Islet of Langerhans (tissue), 1 donor: ENCODE measurements around the gene CEP97.
"Not testable (repeated sequence)": the region's sequence is repeated elsewhere in the genome, so short reads cannot be mapped to it uniquely, and the experiment has no call there.

Source experiments
- FAIRE-seq: peaks from one replicate; lab custom pipeline; 2011; peaks lifted over from hg19 to GRCh38; lab: Jason Lieb, UNC

CEP97 gene

DNA sequence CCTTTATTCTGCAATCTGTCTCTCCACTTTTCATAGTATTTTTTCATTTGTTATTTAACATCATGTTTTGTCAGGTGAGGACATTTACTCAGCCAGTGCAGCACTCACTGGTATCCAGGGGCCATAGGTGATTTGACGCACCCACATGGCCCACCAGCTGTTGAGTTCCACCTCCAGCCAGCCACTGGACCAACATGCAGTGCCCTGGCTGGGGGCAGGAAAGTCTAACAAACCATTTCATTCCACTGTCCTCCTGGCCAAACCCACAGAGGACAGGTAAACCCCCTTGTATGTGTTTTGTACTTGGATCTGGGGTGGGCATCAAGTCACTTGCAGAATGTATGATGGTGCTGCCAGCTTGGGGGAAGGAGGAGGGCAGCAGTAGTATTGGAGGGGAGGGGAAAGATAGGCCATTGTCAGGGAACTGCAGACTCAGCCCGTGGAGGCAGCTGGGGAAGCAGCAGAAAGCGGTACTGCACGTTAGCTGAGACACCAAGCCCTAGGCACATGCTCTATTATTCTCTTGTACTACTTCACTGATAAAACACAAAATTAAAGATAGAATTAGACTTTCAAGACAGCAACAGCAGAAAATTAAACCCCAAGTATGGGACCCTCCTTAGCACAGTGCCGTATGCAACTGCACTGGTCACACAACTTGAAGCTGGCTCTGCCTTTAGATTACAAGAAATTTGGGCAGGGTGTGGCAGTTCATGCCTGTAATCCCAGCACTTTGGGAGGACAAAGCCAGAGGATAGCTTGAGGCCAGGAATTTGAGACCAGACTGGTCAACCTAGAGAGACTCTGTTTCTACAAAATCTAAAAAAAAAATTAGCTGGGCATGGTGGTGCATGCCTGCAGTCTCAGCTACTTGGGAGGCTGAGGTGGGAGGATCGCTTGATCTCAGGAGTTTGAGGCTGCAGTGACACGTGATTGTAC lies 22.4 kb upstream of the CEP97 start:
- no peak for FAIRE-seq

GRCh38 chr3:101702726-101703125 lies 21.7 kb upstream of the CEP97 start:
- no peak for FAIRE-seq

DNA sequence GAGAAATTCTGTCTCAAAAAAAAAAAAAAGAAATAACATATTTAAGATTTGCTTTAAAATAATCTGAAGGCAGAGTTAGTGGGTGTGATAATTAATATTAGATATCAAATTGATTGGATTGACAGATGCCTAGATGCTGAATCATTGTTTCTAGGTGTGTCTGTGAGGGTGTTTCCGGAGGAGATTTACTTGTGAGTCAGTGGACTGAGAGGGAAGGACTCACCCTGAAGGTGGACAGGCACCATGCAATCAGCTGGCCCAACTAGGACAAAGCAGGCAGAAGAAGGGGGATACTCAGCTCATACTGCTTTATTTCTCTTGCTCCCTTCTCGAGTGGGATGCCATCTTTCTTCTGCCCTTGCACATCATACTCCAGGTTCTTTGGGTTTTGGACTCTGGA lies 21.2 kb upstream of the CEP97 start:
- FAIRE-seq, result no peak

DNA sequence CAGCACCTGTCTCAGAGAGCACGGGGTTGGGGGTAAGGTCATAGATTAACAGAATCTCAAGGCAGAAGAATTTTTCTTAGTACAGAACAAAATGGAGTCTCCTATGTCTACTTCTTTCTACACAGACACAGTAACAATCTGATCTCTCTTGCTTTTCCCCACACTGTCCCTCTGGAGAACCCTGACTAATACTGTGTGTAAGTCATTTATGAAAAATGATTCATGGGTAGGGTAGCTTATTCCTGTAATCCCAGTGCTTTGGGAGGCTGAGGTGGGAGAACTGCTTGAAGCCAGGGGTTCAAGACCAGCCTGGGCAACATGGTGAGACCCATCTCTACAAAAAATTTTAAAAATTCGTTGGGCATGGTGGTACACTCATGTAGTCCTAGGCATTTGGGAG lies 19.8 kb upstream of the CEP97 start:
- FAIRE-seq, result not testable (repeated sequence)

DNA sequence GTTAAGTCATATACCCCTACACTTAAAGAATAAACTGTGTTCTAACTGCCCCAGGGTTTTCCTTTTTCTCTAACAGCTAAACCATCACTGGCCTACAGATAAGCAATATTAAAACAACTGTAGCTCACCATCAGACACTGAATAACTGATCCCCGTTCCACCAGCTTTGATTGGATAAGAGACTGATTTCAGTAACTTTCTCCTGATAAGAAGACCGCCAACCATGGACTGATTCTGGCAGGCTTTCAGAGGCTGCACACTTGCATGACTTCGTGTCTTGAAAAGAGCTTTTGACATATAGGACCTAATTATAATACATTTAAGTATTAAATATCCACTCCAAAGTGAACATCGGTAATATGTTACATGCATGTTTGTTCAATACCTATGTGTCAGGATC lies 15.3 kb upstream of the CEP97 start:
- no peak for FAIRE-seq

DNA sequence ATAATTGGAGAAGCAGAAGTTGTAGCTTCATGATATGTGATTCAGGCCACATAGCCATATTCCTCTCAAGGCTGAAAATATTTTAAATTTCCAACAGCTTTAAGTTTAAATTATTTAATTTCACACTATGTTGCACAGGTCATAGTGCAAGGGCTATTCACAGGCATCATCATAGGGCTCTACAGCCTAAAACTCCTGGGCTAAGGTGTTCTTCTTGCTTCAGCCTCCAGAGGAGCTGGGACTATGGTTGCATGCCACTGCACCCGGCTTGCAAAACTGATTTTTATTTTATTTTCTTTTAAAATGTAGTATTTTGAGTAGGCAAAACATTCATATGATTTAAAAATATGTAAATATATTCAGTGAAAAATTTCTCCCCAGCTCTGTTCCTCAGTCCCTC lies 6.0 kb upstream of the CEP97 start:
- FAIRE-seq, result no peak

DNA sequence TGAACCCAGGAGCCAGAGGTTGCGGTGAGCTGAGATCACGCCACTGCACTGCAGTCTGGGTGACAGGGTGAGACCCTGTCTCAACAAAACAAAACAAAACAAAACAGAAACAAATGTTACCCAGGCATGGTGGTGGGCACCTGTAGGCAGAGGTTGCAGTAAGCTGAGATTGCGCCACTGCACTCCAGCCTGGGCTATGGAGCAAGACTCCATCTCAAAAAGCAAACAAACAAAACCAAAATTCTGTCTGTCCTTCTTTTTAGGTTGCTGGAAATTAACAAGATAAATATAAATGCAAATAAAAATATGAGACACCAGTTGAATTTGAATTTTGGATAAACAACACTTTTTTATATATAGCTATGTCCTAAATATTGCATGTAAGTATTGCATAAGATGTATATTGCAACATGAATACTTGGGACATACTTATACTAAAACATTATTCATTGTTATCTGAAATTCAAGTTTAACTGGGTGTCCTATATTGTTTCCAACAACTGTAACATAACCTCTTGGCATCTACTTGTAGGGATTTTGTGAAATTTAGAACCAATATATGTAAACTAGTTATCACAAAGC lies 4.7 kb upstream of the CEP97 start:
- FAIRE-seq, result no peak

DNA sequence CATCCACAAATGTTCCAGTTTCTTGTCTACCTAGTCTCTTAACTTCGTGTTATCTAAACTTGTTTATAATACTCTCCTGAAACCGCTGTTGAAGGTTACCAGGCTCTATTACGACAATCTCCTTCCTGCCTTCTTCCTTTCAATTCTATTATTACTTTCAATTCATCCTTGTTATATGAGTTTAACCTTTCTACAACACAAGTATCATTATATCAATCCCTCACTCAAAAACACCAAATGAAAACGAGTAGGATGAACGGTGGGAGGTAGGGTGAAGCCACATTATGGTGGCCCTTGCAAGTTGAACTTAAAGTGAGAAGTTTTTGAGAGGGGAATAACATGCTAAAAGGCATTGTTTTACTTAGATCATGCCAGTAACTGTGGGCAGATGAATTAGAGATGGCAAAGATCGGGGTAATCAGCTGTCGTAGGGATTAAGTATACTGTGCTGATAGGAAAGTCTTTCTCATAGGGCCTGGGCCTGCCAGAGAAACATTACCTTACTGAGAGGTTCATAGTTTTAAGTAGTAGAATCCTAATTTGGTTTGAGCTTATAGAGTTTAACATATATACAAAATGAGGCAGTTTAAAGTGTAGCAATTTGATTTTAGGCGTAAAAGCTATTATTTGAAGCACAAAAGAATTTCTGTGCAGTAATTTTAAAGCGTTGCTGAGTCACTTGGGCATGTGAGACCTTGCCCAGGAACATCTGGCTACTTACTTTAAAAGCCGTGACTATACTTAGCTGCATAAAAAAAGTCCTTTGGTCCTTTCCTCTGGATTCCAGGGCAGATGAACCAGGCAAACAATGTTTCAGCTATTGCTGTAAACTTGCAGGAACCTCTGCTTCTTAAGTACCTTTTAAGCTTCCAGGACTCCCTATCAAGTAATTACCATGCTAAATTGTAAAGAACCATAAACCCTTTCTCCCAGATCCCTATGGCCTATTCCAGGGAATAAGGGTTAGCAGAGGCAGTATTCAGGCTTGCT lies 3.3 kb upstream of the CEP97 start:
- no peak for FAIRE-seq

- no peak for FAIRE-seq
Measured at GRCh38 chr3:101722394-101723173, 1.8 kb upstream of the CEP97 start.

DNA sequence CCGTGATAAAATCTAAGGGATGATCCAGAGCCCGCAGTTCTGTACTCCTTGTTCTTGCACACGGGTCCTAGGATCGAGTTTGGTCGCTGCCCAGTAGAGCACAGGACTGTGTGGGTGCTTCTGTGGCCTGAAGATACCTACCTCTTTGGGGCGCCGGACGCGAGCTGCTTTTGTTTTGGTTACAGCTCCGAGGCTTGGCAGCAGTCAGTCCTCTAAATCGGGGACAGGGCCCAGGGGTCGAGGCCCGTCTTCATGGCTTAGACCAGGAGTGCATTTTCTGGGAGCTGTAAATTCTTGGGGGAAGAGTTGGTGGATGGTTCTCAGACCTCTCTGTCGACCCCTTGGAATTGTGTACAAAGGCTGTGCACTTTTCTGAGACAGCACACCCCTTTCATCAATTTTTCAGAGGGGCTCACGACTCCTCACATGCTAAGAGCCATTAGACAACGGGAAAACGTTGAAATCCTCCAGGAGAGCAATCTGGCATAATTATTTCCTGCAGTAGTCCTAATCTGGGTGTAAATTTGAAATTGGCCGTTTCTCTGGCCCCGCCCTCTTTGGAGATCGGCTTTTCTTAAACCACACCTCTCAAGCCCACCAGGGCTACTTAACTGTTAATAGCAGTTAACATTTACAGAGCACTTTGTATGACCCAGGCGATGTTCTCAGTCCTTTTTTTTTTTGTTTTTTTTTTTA lies 928 bp downstream of the CEP97 start:
- FAIRE-seq, result no peak

DNA sequence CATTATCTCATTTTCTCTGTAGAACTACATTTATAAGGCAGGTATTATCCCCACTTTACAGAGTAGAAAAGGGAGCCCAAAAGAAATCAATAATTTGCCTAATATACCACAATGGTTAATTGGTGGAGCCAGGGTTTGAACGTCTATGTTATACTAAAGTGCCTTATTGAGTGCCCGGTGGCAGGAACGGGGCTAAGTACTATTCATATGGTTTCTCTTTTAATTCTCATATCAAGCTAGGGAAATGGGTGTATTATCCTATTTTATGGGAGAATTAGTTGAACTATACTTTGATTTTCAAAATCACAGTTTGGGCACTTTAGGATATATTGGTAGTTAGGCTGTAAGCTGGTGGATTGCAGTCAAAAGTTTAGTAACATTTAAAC lies 1.5 kb downstream of the CEP97 start:
- no peak for FAIRE-seq

- FAIRE-seq, result no peak
Measured at GRCh38 chr3:101729586-101729985, 5.2 kb downstream of the CEP97 start.

- no peak for FAIRE-seq
Measured at GRCh38 chr3:101730839-101731238, 6.4 kb downstream of the CEP97 start.

DNA sequence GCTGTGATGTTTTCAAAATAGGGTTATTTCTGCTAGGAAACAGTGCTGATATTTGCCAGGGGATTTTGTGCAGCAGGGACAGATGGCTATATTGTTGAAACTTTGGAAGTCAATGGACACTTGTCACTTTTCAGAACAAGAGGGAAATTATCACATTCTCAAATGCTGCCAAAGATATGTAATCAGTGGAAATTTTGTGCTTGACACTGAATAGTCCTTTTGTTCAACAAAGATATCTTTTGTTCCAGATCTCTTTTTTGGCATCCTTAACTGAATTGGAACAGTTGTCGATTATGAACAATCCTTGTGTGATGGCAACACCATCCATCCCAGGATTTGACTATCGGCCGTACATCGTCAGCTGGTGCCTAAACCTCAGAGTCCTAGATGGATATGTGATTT lies 7.8 kb downstream of the CEP97 start:
- FAIRE-seq, result no peak

DNA sequence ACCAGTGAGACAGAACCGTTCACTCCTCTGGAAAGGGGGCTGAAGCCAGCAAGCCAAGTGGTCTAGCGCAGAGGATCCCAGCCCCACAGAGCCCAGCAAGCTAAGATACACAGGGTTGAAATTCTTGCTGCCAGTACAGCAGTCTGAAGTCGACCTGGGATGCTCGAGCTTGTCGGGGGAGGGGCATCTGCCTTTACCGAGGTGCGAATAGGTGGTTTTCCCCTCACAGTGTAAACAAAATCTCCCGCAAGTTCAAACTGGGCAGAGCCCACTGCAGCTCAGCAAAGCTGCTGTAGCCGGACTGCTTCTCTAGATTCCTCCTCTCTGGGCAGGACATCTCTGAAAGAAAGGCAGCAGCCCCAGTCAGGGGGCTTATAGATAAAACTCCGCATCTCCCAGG lies 11.4 kb downstream of the CEP97 start:
- no peak for FAIRE-seq

- FAIRE-seq, result not testable (repeated sequence)
Measured at GRCh38 chr3:101741914-101742313, 17.5 kb downstream of the CEP97 start.

- FAIRE-seq, result no peak
Measured at GRCh38 chr3:101744811-101745210, 20.4 kb downstream of the CEP97 start.

- FAIRE-seq, result not testable (repeated sequence)
Measured at GRCh38 chr3:101745934-101746333, 21.5 kb downstream of the CEP97 start.

DNA sequence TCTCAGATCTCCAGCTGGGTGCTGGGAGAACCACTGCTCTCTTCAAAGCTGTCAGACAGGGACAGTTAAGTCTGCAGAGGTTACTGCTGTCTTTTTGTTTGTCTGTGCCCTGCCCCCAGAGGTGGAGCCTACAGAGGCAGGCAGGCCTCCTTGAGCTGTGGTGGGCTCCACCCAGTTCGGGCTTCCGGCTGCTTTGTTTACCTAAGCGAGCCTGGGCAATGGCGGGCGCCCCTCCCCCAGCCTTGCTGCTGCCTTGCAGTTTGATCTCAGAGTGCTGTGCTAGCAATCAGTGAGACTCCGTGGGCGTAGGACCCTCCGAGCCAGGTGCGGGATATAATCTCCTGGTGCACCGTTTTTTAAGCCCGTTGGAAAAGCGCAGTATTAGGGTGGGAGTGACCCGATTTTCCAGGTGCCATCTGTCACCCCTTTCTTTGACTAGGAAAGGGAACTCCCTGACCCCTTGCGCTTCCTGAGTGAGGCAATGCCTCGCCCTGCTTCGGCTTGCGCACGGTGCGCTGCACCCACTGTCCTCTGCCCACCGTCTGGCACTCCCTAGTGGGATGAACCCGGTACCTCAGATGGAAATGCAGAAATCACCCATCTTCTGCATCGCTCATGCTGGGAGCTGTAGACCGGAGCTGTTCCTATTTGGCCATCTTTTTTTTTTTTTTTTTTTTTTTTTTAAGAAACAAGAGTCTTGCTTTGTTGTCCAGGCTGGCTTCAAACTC lies 29.1 kb downstream of the CEP97 start:
- FAIRE-seq, result not testable (repeated sequence)

GRCh38 chr3:101758224-101758623 lies 33.8 kb downstream of the CEP97 start:
- FAIRE-seq, result no peak
